GM21381 (cell line): ENCODE measurements around the gene ADARB2.
"Not testable (repeated sequence)": the region's sequence is repeated elsewhere in the genome, so short reads cannot be mapped to it uniquely, and the experiment has no call there.

ENCODE experiments used
- ATAC-seq: cut with Tn5 transposase; IDR thresholded peaks from one replicate; pipeline ENCODE4 v1.9.1; 2021; ENCODE audit warnings: mild to moderate bottlenecking, moderate library complexity; ENCODE audit not compliant: unreplicated experiment

The ADARB2 gene

DNA sequence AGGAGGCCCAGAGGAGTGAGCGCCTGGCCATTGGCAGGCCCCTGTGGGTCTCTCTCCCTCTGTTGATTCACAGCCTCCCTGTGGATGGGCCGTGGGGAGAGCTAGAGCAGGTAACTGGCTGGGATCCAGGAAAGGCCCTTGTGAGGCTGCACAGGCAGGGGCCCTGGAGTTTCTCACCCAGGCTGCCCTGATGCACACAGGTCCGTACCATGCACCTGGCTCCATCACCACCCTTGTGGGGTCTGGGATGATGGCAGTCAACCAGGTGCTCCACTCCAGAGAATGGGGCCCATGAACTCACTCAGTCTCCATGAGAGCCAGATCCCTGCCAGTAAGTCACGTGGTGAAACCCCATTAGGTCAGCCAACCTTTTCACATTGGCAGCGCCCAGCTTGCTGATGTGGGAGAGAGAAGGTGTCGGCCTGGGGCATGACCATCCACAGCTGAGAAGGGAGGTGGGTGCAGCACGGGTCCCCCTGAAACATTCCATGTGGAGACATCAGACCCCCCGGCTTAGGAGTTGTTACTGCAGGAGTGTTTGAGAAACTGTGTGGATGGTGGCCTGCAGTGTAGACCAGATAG is 320.8 kb downstream of the ADARB2 start:
- ATAC-seq, result no peak

DNA sequence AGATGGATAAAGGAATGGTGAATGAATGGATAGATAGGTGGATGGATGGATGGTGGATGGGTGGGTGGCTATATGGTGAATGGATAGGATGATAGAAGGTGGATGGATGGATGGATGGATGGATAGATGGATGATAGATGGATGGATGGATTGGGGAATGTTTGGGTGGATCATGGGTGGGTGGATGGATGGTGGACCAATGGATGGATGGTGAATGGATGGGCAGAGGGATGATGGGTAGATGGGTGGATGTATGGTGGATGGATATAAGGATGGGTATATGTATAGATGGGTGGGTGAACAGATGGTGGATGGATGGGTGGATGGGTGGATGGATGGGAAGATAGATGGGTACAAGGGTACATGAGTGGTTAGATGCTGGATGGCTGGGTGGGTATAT is 322.4 kb downstream of the ADARB2 start:
- ATAC-seq, result no peak

DNA sequence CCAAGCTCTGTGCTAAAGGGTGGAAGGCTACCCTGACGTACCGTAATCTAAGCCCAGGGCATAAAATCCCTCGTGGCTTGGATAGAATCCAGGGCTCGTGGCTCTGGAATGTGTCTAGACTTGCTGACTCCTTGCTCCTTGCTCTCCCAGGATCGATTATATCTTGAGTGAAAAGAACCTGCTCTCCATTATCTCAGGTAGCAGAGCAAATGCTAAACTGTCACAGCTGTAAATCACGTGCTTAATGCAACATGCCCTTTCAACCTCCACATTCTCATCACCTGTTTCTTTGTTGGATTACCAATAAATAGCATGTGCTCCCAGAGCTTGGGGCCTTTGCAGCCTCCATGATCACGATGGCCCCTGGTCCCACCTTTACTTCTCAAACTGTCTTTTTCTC is 323.0 kb downstream of the ADARB2 start:
- ATAC-seq, result not testable (repeated sequence)

DNA sequence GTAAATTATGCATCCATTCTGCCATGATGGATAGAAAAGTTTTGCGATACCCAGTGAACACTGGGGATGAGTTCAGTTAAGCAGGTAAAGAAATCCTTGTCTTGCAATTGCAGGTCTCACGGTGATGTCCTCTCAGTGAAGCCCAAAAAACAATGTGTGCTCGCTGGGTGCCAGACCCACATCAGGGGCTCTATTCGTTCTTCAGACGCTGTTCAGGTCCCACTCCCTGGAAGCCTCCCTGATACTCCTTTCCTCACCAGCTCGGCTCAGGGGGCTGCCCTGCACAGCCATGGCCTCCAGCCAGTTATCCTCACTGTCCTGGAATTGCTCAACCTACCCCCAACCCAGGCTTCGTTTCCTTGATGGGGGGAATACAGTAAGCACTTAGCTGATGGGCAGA is 323.5 kb downstream of the ADARB2 start:
- ATAC-seq, result no peak

DNA sequence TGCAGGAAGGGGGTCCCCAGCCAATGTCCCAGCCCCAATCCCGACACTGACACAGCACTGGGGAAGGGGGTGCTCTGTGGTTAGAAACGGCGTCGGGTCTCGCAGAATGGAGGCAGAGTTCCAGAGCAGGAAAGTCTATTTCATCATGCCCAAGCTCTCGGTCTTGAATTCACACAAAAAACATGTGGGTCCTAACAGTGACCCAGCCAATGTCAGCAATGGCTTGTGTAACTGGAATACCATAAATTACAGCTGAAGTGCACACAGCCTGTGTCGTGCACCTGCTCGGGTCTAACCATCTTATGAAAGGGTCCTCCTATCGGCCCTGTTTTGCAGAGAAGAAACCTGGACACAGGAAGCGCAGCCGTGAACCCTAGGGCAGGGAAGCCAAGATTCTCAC is 324.1 kb downstream of the ADARB2 start:
- no peak for ATAC-seq

DNA sequence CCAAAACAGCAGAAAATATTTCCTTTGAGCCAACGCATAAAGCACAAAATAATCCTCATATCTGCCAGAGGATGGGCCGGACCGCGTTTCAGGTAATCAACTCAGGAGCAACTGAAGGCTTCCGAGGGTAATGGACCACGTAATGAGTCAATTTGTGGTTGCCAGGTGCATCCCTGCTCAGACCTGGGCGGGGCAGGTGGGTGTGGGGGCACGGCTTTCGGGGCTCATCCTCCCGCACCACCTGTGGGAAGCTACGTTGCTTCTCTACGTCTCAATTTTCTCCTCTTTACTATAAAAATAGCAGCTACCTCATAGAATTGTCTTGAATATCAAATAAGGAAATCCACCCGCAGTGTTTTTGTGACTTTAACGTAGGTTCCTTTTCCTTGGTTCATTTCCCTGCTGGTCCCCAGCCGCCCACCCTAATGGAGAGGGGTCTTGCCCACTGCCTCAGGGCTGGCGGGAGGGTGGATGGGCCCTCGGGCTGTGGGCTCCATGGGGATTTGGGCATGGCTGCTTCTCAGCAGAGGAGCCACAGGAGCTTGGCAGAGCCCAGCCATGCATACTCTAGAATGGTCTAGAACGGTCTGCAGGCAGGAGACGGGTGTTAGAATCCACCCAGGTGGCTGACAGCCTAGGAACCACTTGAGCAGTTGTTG is 324.7 kb downstream of the ADARB2 start:
- ATAC-seq, result no peak

DNA sequence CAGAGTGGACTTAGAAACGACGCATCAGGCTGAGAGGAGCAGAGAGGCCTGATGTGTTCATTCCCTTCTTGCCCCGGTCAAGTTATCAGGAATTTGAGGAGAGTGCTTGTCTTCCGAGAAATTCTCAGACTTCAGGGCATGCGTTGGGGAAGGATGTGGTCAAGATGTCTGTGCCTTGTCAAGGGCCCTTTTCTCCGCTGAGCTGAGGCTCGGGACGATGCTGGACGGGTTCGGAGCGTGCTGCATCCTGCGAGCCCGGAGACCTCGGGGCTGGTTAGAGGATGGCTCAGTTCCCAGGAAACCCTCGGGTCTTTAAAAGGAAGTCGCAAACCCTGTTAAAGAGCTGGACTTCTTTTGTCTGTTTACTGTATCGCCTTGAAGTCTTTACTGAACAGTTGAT is 325.4 kb downstream of the ADARB2 start:
- no peak for ATAC-seq

DNA sequence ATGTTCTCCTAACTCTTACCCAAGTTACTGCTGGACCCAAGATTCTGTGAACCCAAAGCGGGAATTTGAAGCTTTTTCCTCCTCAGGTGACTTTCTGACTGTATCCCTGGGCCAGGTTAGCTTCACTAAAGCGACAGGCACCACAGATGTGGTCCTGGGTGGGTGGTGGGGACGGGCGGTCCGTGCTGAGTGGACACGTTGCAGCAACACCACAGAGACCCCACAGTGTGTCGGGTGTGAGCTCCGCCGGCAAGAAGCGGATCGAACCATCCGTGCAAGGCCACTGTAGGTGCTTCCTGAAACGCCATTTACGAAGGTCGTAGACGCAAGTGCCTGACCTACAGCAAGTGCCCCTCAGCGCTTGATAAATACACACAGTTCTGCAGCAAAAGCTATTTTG is 325.9 kb downstream of the ADARB2 start:
- ATAC-seq, result no peak

DNA sequence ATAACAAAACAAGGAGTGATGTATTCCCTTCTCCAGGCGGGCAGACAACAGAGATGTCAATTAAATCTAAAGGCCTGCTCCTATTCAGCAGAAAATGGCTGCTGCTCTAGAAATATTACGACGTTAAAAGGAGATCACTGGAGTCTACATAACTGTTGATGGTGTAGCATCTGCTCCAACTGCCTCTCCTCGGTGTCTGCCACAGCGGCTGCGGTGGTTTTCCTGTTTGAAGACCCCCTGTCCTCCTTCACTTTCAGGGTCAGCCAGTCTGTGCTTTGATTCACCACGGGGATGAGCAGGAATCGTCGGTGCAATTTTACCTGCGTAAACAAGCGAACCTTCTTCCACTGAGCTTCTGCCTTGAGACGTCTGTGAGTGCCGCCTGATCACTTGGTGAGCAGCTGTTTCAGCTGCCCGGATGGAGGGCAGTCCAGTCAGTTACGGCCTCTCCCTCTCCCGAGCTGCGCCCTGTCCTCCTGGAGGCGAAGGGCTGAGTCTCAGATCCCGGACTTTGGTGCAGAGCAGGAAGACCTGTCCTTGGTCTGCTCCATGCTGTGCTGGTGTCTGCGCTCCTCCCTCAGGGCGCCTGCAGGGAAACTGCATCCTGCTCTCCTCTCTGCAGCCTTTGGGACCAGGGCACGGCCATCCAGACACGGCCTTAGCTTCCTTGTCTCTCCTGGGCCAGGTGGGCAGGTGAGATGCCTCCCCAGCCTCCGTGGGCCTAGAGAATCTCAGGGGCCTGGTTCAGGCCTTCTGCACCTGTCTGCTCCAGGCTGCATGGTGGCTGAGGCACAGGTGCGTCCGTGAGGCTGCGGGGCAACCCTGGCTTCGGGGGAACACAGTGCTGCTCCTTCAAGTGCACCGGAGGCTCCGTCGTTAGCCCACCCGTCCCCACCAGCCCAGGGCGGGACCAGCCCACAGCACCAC is 326.6 kb downstream of the ADARB2 start:
- ATAC-seq, result no peak

DNA sequence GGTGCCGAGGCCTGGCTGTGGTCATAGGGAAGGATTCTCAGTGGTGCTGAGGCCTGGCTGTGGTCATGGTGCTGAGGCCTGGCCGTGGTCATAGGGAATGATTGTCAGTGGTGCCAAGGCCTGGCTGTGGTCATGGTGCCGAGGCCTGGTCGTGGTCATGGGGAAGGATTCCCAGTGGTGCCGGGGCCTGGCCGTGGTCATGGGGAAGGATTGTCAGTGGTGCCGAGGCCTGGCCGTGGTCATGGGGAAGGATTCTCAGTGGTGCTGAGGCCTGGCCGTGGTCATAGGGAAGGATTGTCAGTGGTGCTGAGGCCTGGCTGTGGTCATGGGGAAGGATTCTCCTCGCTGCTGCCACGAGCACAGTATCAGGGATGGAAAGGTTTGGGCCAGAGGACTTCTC is 327.3 kb downstream of the ADARB2 start:
- ATAC-seq, result no peak

DNA sequence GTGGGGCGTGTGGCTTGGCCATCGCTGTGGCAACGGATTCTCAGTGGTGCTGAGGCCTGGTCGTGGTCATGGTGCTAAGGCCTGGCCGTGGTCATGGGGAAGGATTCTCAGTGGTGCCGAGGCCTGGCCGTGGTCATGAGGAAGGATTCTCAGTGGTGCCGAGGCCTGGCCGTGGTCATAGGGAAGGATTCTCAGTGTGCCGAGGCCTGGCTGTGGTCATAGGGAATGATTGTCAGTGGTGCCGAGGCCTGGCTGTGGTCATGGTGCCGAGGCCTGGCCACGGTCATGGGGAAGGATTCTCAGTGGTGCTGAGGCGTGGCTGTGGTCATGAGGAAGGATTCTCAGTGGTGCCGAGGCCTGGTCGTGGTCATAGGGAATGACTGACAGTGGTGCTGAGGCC is 327.9 kb downstream of the ADARB2 start:
- ATAC-seq, result no peak

DNA sequence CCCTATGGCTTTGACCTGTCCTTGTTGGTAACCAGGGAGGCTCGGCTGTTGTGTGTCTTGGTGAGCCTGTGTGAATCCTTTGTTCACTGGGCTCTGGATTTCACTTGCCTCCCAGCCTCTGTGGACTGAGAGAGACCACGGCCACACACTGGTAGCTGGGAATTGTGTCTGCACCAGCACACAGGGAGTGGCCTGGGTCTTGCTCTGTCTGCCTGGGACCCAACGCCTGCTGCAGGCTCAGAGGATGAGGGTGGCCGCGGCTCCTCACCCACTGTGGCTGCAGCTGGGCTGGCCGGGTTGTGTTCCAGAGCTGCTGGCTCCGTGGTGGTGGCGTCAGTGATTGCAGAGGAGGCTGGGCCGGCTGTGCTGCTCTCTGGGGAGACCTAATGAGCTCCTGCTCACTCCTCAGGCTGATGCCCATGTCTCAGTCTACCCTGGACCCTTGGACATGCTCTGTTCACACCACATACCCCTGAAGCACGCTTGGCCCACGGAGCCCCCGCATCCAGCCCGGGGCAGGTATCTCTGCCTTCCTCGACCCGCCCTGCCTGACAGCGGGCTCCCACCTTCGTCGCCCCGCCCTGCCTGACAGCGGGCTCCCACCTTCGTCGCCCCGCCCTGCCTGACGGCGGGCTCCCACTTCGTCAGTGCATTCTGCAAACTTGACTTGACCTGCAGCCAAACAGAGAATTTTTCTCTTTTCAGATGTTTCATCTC is 328.5 kb downstream of the ADARB2 start:
- ATAC-seq, result no peak

DNA sequence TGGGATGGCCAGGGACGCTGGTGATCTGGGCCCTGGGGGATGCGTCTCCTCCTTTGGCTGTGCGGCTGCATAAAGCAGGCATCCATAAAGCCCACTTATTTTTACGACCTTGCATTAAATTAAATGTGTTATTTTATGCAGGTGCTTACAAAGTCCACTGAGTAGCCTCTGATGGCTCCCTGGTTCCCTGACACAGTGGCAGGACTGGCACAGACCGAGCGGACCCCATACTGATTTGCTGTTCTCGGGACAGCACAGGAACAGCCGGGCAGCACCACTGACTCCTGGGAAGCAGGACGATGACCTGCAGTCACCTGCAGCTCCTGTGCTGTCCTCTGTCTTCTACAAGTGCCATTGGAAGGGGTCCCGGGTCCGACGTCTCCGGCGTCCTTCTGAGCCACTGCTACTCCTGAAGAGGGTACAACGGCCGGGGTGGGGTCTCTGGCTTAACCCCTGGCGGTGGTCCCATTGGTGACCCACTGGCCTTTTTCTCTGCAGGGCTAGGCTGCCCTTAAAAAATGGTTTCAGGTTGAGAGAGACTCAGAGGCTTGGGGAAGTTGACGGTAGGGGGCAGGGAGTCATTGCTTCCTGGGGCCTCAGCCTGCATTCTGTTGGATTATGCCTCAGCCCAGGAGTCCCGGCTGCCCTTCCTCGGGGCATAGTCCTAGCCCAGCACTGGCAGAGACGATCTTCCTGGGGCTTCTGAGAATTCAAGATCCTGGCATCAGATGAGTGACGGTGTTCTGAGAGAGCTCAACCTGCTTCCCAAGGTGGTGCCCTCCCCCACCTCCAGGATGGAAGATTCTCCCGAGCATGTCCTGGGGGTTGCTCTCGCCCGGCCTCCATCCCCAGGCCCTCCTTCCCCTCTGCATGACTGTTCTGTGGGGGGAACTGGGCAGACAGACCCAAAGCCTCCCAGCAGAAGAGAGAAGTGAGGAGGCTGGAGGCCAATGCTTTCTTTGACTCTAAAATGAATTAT is 330.1 kb downstream of the ADARB2 start:
- ATAC-seq, result no peak

DNA sequence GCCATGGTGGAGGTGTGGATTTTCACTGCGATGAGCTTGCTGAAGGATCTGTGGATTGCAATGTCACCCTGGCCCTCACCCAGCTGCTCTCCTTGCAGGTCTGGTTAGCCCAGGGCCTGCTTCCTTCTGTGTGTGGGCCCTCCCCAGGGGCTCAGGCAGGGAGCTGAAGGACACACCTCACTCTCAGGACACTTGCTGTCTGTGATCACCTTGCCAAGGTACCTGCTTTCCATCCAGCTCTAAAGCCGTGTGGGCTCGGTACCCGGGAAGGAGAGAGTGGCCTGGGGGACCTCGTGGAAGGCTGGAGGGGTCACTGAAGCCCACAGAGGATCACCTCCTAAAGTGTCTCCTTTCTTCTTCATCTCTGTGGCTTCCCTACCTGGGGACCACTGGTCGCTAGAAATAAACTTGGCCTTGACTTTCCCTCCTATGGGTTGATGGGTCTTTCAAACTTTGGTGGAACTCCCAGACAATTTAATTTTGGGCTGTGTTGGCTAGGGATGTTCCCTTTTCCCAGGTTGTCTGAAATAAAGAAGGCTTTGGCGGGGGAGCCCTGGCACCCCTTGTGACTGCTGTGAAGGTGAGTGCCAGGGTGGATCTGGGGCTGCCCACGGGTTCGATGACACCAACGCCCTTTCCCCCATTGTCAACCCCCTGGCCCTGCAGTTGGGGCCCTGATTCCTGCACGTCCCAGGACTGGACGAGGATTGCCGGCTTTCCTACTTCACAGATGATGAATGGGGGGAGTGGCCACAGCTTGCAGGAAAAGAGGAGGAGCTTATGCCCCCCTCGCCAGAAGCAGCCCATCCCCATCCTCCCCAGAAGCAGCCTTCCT is 331.0 kb downstream of the ADARB2 start:
- no peak for ATAC-seq

DNA sequence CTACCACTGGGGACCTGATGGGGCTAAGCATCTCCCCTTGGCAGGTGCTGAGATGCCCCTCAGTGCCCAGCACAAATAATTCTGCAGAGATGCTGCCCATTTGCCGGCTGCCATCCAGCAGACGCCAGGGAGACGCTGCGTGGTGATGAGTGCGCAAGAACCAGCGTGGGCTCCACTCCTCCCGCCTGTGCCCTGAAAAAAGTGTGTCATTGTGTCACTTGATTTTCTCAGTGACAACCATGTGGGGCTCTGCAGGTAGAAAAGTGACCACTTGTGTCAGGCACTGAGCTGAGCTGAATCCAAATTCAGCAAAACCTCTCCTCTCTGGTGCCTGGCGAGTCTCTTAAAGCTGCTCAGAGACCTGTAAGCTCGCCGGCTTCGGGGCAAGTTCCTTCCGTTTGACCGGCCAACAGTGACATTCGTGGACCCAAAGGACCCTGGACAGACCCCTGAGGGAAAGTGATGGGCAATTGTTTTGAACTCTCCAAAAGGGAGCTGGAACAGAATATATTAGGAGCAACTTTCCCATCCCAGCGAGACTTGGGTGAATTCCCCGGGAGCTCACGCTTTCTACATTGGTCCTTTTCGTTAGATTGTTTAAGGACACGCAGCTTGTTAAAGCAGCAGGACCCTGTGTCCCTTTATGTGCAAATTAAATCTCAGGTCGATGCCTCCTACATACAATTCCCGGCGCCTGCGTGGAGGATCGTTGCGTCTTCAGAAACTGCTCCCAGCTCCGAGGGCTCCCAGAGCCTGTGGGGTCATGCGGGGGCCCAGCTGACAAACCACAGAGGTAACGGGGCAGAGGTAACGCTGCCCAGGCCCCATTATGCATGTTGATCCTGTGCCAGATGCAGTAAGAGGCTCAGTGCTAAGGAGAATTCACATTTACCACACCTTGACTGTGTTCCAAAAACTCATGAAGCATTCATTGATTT is 332.7 kb downstream of the ADARB2 start:
- no peak for ATAC-seq

DNA sequence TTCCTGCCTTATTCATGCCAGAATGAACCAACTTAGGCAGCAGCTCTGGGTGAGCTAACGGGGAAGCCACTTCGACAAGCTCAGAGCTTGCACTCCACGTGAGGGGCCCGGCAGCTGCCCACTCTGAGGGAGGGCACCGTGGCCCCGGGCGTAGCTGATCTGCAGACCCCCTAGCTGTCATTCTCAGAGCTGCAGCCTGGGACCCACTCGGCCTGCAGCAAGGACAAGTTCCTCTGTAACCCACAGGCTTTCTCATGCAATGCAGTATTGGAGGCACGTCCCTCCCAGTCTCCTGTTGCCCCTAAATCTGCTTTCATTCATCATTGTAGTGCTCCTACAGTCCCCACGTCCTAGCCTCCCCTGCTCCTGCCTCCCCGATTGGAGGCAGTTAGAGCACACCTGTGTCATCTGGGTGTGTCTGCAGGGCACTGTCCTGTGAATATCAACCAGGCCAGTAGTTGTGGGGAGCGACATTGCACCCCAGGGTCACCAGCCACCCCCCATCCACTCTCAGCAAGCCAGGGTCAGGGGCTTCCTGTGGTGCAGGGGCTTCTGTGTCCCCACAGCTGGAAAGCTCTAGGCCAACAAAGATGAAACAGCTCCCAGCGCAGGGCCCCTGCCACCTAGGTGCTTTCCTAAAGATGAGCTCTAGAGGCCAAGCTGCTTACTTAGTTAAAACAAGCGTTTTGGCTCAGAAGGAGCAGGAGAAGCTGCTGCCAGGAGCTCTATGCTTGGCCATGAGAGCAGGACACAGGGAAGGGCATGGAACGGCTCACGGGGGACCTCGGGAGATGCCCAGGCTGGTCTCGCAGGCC is 333.6 kb downstream of the ADARB2 start:
- no peak for ATAC-seq

DNA sequence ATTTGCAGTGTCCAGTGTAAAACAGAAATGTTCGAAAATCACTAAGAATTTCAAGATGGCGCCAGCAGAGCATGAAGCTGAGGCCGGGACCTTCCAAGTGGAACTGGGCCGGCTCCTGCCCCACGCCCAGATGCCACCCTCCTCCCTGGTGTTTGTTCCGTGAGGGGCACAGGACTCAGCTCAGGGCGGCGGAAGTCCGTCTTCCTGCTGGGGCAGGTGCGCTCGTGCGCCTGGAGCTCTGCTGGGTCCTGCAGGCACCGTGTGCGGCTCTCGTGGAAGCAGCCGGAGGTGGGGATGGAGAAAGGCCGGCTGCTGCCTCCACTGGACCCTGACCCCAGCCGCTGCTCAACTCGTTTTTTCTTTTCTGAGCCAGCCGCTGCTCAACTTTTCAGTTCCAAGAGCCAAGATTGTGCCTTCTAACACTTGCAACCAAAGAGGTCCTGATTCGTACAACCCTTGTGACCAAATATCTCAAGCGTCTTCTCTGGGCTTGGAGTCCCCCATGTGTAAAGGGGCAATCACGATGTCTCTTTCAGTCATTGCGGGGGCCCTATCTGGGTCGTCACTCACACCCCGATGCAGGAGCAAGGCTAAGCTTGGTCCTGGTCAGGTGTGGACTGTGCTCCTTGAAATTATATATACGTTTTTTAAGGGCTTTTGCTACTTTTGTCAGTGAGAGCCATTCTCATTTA is 334.4 kb downstream of the ADARB2 start:
- no peak for ATAC-seq
